WERI-Rb-1 (cell line): ENCODE results near the gene COL6A3.

Experiments
- DNase-seq: peaks from one replicate; pipeline ENCODE4 v3.0.0-alpha.2; 2020
- H3K27ac ChIP-seq: fragments of 250-450 bp; sonication (Bioruptor Pico); 2 replicates; pipeline ENCODE4 v1.5.1; 2020; ENCODE audit warnings: mild to moderate bottlenecking, moderate library complexity
- H3K27me3 ChIP-seq: fragments of 250-450 bp; sonication (Bioruptor Pico); 2 replicates; pipeline ENCODE4 v1.5.1; 2021; ENCODE audit warnings: mild to moderate bottlenecking, low read depth, moderate library complexity; ENCODE audit not compliant: insufficient read depth, severe bottlenecking
- H3K36me3 ChIP-seq: fragments of 250-450 bp; sonication (Bioruptor Pico); 2 replicates; pipeline ENCODE4 v1.5.1; 2020; ENCODE audit warnings: mild to moderate bottlenecking, moderate library complexity
- H3K4me3 ChIP-seq: 2 replicates; pipeline ENCODE4 v1.5.1; 2011; ENCODE audit warnings: low read depth, mild to moderate bottlenecking, control low read depth, low read length
- H3K9me3 ChIP-seq: fragments of 250-450 bp; sonication (Bioruptor Pico); 2 replicates; pipeline ENCODE4 v1.5.1; 2021; ENCODE audit warnings: mild to moderate bottlenecking, moderate library complexity; ENCODE audit not compliant: severe bottlenecking
- CTCF ChIP-seq: IDR thresholded peaks from 2 replicates; pipeline ENCODE4 v1.5.1; 2011; ENCODE audit warnings: low read depth, mild to moderate bottlenecking, control low read depth, inconsistent platforms, low read length

COL6A3 gene

GRCh38 chr2:237278568-237278967 is 135.4 kb downstream of the COL6A3 start:
- Histone ChIP-seq H3K36me3 (no peaks in the 10 kb centered on the region), H3K27ac (no peak overlapping the region), H3K4me3 (no peak overlapping the region), H3K9me3 (peaks cover 2% of the 10 kb centered on the region), H3K27me3 (no peaks in the 10 kb centered on the region)
- DNase-seq: no peak
- TF ChIP-seq CTCF: no peak

- Histone ChIP-seq H3K27me3 (no peaks in the 10 kb centered on the region), H3K36me3 (no peaks in the 10 kb centered on the region), H3K4me3 (no peak overlapping the region), H3K27ac (no peak overlapping the region), H3K9me3 (peaks cover 2% of the 10 kb centered on the region)
- TF ChIP-seq CTCF: no peak
- DNase-seq: no peak
Measured at GRCh38 chr2:237276716-237277490, 137.1 kb downstream of the COL6A3 start.
